ENCODE data around the gene PIM3. TPM values are rescaled to one million over a fixed set of nuclear protein-coding genes. Genes with fewer than 3 reads are reported as not detected.
A peak's percentile ranks its signal among the peaks of the same experiment; 100 is the strongest.
"Not testable (repeated sequence)": the region's sequence is repeated elsewhere in the genome, so short reads cannot be mapped to it uniquely, and the experiment has no call there.

PIM3 gene
- total RNA-seq, 1 donor from 2014 or later, result 185 TPM

- DNase-seq (ENCODE audit: low read depth, low spot score), result no peak
Measured at GRCh38 chr22:49966774-49967705, 6.5 kb downstream of the PIM3 start.

- no peak for DNase-seq (ENCODE audit: low read depth, low spot score)
Measured at GRCh38 chr22:49967706-49968208, 7.2 kb downstream of the PIM3 start.

GRCh38 chr22:49968313-49968830 is 7.8 kb downstream of the PIM3 start:
- DNase-seq (ENCODE audit: low read depth, low spot score), result no peak

- no peak for DNase-seq (ENCODE audit: low read depth, low spot score)
Measured at GRCh38 chr22:49968831-49969661, 8.5 kb downstream of the PIM3 start.

GRCh38 chr22:49969751-49970527 is 9.4 kb downstream of the PIM3 start:
- DNase-seq (ENCODE audit: low read depth, low spot score), result no peak

GRCh38 chr22:49970528-49971231 is 10.1 kb downstream of the PIM3 start:
- DNase-seq (ENCODE audit: low read depth, low spot score), result peak; percentile 80

GRCh38 chr22:49971232-49972162 is 10.9 kb downstream of the PIM3 start:
- no peak for DNase-seq (ENCODE audit: low read depth, low spot score)

- DNase-seq (ENCODE audit: low read depth, low spot score), result no peak
Measured at GRCh38 chr22:49972163-49973017, 11.8 kb downstream of the PIM3 start.

- DNase-seq (ENCODE audit: low read depth, low spot score), result no peak
Measured at GRCh38 chr22:49973018-49973961, 12.7 kb downstream of the PIM3 start.

- no peak for DNase-seq (ENCODE audit: low read depth, low spot score)
Measured at GRCh38 chr22:49975543-49976389, 15.2 kb downstream of the PIM3 start.

GRCh38 chr22:49976439-49977175 is 16.0 kb downstream of the PIM3 start:
- DNase-seq (ENCODE audit: low read depth, low spot score), result no peak

GRCh38 chr22:49977578-49977977 is 17.0 kb downstream of the PIM3 start:
- DNase-seq (ENCODE audit: low read depth, low spot score), result no peak

- DNase-seq (ENCODE audit: low read depth, low spot score), result no peak
Measured at GRCh38 chr22:49979587-49980264, 19.2 kb downstream of the PIM3 start.

- DNase-seq (ENCODE audit: low read depth, low spot score), result not testable (repeated sequence)
Measured at GRCh38 chr22:49981799-49982198, 21.2 kb downstream of the PIM3 start.
